Jurkat, Clone E6-1 (cell line): ENCODE results near the gene TSPEAR.
"Not testable (repeated sequence)": the region's sequence is repeated elsewhere in the genome, so short reads cannot be mapped to it uniquely, and the experiment has no call there.

Experiments
- DNase-seq: peaks from one replicate; pipeline ENCODE4 v3.0.0-alpha.2; 2011; ENCODE audit warnings: low read depth, low spot score
- H3K4me3 ChIP-seq: 2 replicates; pipeline ENCODE4 v1.5.1; 2011; ENCODE audit warnings: mild to moderate bottlenecking, low read length, control low read depth, moderate library complexity

Gene TSPEAR

GRCh38 chr21:44508426-44508710 is 203.0 kb downstream of the TSPEAR start:
- DNase-seq = no peak
- no peak overlapping the region for H3K4me3 ChIP-seq

GRCh38 chr21:44507673-44508425 is 203.5 kb downstream of the TSPEAR start:
- no peak for DNase-seq
- H3K4me3 ChIP-seq = no peak overlapping the region

- no peak for DNase-seq
- H3K4me3 ChIP-seq = no peak overlapping the region
These were observed 204.8 kb downstream of the TSPEAR start for GRCh38 chr21:44506279-44507255.

GRCh38 chr21:44505673-44506278 is 205.6 kb downstream of the TSPEAR start:
- H3K4me3 ChIP-seq = no peak overlapping the region
- no peak for DNase-seq

GRCh38 chr21:44503901-44504399 is 207.4 kb downstream of the TSPEAR start:
- no peak overlapping the region for H3K4me3 ChIP-seq
- no peak for DNase-seq

- DNase-seq, H3K4me3 ChIP-seq: not testable (repeated sequence)
These were observed 208.1 kb downstream of the TSPEAR start for GRCh38 chr21:44503006-44503889.

GRCh38 chr21:44502171-44502958 is 209.0 kb downstream of the TSPEAR start:
- H3K4me3 ChIP-seq = no peak overlapping the region
- no peak for DNase-seq

GRCh38 chr21:44500111-44500510 is 211.3 kb downstream of the TSPEAR start:
- no peak overlapping the region for H3K4me3 ChIP-seq
- DNase-seq = no peak

GRCh38 chr21:44499631-44500030 is 211.7 kb downstream of the TSPEAR start:
- no peak overlapping the region for H3K4me3 ChIP-seq
- DNase-seq = no peak

GRCh38 chr21:44499211-44499560 is 212.2 kb downstream of the TSPEAR start:
- H3K4me3 ChIP-seq = no peak overlapping the region
- no peak for DNase-seq

- DNase-seq = no peak
- no peak overlapping the region for H3K4me3 ChIP-seq
These were observed 212.8 kb downstream of the TSPEAR start for GRCh38 chr21:44498280-44499210.

- no peak for DNase-seq
These were observed 213.7 kb downstream of the TSPEAR start for GRCh38 chr21:44497703-44498126.

GRCh38 chr21:44496564-44497550 is 214.5 kb downstream of the TSPEAR start:
- no peak for DNase-seq
- H3K4me3 ChIP-seq = no peak overlapping the region

More at GRCh38 chr21:44497703-44498126, 213.7 kb downstream of the TSPEAR start:
- H3K4me3 ChIP-seq = no peak overlapping the region

GRCh38 chr21:44495611-44496563 is 215.5 kb downstream of the TSPEAR start:
- no peak overlapping the region for H3K4me3 ChIP-seq
- no peak for DNase-seq

- no peak for DNase-seq
- H3K4me3 ChIP-seq = no peak overlapping the region
These were observed 216.4 kb downstream of the TSPEAR start for GRCh38 chr21:44494956-44495355.
